Measurements from ENCODE around the gene C8B. TPM values are rescaled to one million over a fixed set of nuclear protein-coding genes. Genes with fewer than 3 reads are reported as not detected.

Gene C8B
- total RNA-seq, 1 donor from 2014 or later, result not detected

- DNase-seq, result no peak
Observed at GRCh38 chr1:56929492-56929891, 36.3 kb downstream of the C8B start.

- no peak for DNase-seq
Observed at GRCh38 chr1:56927986-56928385, 37.8 kb downstream of the C8B start.

- no peak for DNase-seq
Observed at GRCh38 chr1:56927171-56927570, 38.6 kb downstream of the C8B start.

- DNase-seq, result no peak
Observed at GRCh38 chr1:56925193-56925592, 40.6 kb downstream of the C8B start.

- DNase-seq, result no peak
Observed at GRCh38 chr1:56924116-56924515, 41.7 kb downstream of the C8B start.

- no peak for DNase-seq
Observed at GRCh38 chr1:56923201-56923600, 42.6 kb downstream of the C8B start.

- DNase-seq, result no peak
Observed at GRCh38 chr1:56922507-56922906, 43.3 kb downstream of the C8B start.

- no peak for DNase-seq
Observed at GRCh38 chr1:56922070-56922469, 43.7 kb downstream of the C8B start.

- no peak for DNase-seq
Observed at GRCh38 chr1:56921479-56921878, 44.3 kb downstream of the C8B start.

- no peak for DNase-seq
Observed at GRCh38 chr1:56920591-56921001, 45.2 kb downstream of the C8B start.

GRCh38 chr1:56917356-56917755 is 48.5 kb downstream of the C8B start:
- DNase-seq, result no peak

- DNase-seq, result no peak
Observed at GRCh38 chr1:56916630-56917029, 49.2 kb downstream of the C8B start.

- no peak for DNase-seq
Observed at GRCh38 chr1:56915960-56916359, 49.9 kb downstream of the C8B start.

- DNase-seq, result no peak
Observed at GRCh38 chr1:56912325-56912724, 53.5 kb downstream of the C8B start.

- DNase-seq, result no peak
Observed at GRCh38 chr1:56911098-56911938, 54.5 kb downstream of the C8B start.

- no peak for DNase-seq
Observed at GRCh38 chr1:56910441-56910985, 55.3 kb downstream of the C8B start.

GRCh38 chr1:56908619-56909221 is 57.1 kb downstream of the C8B start:
- no peak for DNase-seq

GRCh38 chr1:56905667-56906066 is 60.1 kb downstream of the C8B start:
- no peak for DNase-seq

- no peak for DNase-seq
Observed at GRCh38 chr1:56904663-56905397, 61.0 kb downstream of the C8B start.

- DNase-seq, result no peak
Observed at GRCh38 chr1:56903778-56904177, 62.0 kb downstream of the C8B start.

GRCh38 chr1:56901716-56902115 is 64.1 kb downstream of the C8B start:
- no peak for DNase-seq

- DNase-seq, result no peak
Observed at GRCh38 chr1:56898879-56899278, 66.9 kb downstream of the C8B start.

- no peak for DNase-seq
Observed at GRCh38 chr1:56898005-56898373, 67.8 kb downstream of the C8B start.

Data from skin of body (tissue), 2 donors.